Hepatocyte (in vitro differentiated cells): Measurements from ENCODE around the gene ARL6IP5. TPM values are rescaled to one million over a fixed set of nuclear protein-coding genes. Genes with fewer than 3 reads are reported as not detected.

Experiments used
- DNase-seq: peaks from one replicate; pipeline ENCODE4 v3.0.0-alpha.2; 2016; ENCODE audit warnings: low spot score
- H2AFZ ChIP-seq: fragments of 200-600 bp; sonication (generic); 2 replicates; pipeline ENCODE4 v1.6.0; 2016; ENCODE audit warnings: antibody characterized with exemption, mild to moderate bottlenecking
- H3K27ac ChIP-seq: fragments of 200-600 bp; sonication (generic); 2 replicates; pipeline ENCODE4 v1.5.1; 2016; ENCODE audit warnings: mild to moderate bottlenecking
- H3K27me3 ChIP-seq: fragments of 200-600 bp; sonication (generic); 2 replicates; pipeline ENCODE4 v1.6.1; 2016
- H3K36me3 ChIP-seq: fragments of 200-600 bp; sonication (generic); replicated peaks from 2 replicates; pipeline ENCODE4 v1.5.1; 2016; ENCODE audit warnings: low read depth; ENCODE audit not compliant: insufficient read depth
- H3K4me1 ChIP-seq: fragments of 200-600 bp; sonication (generic); 2 replicates; pipeline ENCODE4 v1.5.1; 2016; ENCODE audit warnings: mild to moderate bottlenecking, moderate library complexity; ENCODE audit not compliant: insufficient read depth
- H3K4me2 ChIP-seq: fragments of 200-600 bp; sonication (generic); 2 replicates; pipeline ENCODE4 v1.6.0; 2016
- H3K4me3 ChIP-seq: fragments of 200-600 bp; sonication (generic); 2 replicates; pipeline ENCODE4 v1.5.1; 2016; ENCODE audit warnings: mild to moderate bottlenecking
- H3K79me2 ChIP-seq: fragments of 200-600 bp; sonication (generic); 2 replicates; pipeline ENCODE4 v1.6.0; 2017; ENCODE audit warnings: mild to moderate bottlenecking
- H3K9me2 ChIP-seq: fragments of 200-600 bp; sonication (generic); replicated peaks from 2 replicates; pipeline ENCODE4 v1.6.0; 2017; ENCODE audit warnings: mild to moderate bottlenecking; ENCODE audit not compliant: insufficient read depth
- H3K9me3 ChIP-seq: fragments of 200-600 bp; sonication (generic); 2 replicates; pipeline ENCODE4 v1.5.1; 2016; ENCODE audit warnings: low read depth, mild to moderate bottlenecking
- H4K20me1 ChIP-seq: fragments of 200-600 bp; sonication (generic); 2 replicates; pipeline ENCODE4 v1.6.0; 2016; ENCODE audit warnings: mild to moderate bottlenecking; ENCODE audit not compliant: insufficient read depth, poor library complexity, severe bottlenecking
- CTCF ChIP-seq: fragments of 200-600 bp; sonication (generic); IDR thresholded peaks from 2 replicates; pipeline ENCODE4 v1.5.1; 2016; ENCODE audit warnings: antibody characterized with exemption, mild to moderate bottlenecking; ENCODE audit not compliant: poor library complexity
- EZH2 ChIP-seq: fragments of 200-600 bp; sonication (generic); IDR thresholded peaks from 2 replicates; pipeline ENCODE4 v1.6.1; 2016; ENCODE audit warnings: antibody characterized with exemption, mild to moderate bottlenecking, borderline replicate concordance
- EZH2phosphoT487 ChIP-seq: fragments of 200-600 bp; sonication (generic); IDR thresholded peaks from one replicate; pipeline ENCODE4 v1.6.1; 2018; ENCODE audit warnings: antibody characterized with exemption, mild to moderate bottlenecking, low read depth, moderate library complexity; ENCODE audit not compliant: unreplicated experiment, severe bottlenecking
- WGBS: methylation state at CpG from one replicate; pipeline ENCODE4 v1.1.6; 2016; ENCODE audit warnings: low lambda C conversion rate; ENCODE audit errors: missing lambda C conversion rate; 5-methylcytosine and 5-hydroxymethylcytosine counted together
- polyA plus RNA-seq: library from polyadenylated mRNA; unstranded; fragments of >200 nt; fragmentation: Nextera tagmentation; extraction: Ambion mirVana; gene quantifications from 2 replicates; pipeline ENCODE4 v1.2.1, GENCODE V29; 2016
- total RNA-seq: library from RNA; depleted of rRNA; stranded (reverse); fragments of >200 nt; gene quantifications from 2 replicates; pipeline ENCODE4 v1.2.3, GENCODE V29; 2014

ARL6IP5 gene
- total and polyA plus RNA-seq, 2 experiments from 2014 or later, result 72.2 to 103 TPM

- H3K9me3 ChIP-seq, result no peaks in the 10 kb centered on the region
- no peaks in the 10 kb centered on the region for H3K36me3 ChIP-seq
- H3K4me2 ChIP-seq, result no peak overlapping the region
- H3K9me2 ChIP-seq, result no peaks in the 10 kb centered on the region
- no peak overlapping the region for H2AFZ ChIP-seq
- WGBS, result 73% methylated on average over 3 of the region's 3 CpGs
- no peaks in the 10 kb centered on the region for H3K27me3 ChIP-seq
- no peak overlapping the region for H3K4me3 ChIP-seq
- no peak for DNase-seq
- no peaks in the 10 kb centered on the region for H4K20me1 ChIP-seq
- no peaks in the 10 kb centered on the region for H3K4me1 ChIP-seq
- no peaks in the 10 kb centered on the region for H3K79me2 ChIP-seq
- no peak overlapping the region for H3K27ac ChIP-seq
- TF ChIP-seq EZH2 (no peak), EZH2phosphoT487 (no peak), CTCF (no peak)
Observed at GRCh38 chr3:69116897-69117296, 32.2 kb downstream of the ARL6IP5 start.

- Histone ChIP-seq H3K27ac (no peak overlapping the region), H3K79me2 (no peaks in the 10 kb centered on the region), H3K4me2 (no peak overlapping the region), H3K9me3 (no peaks in the 10 kb centered on the region), H4K20me1 (no peaks in the 10 kb centered on the region), H3K4me1 (no peaks in the 10 kb centered on the region), H3K36me3 (no peaks in the 10 kb centered on the region), H3K9me2 (no peaks in the 10 kb centered on the region), H3K27me3 (no peaks in the 10 kb centered on the region), H3K4me3 (no peak overlapping the region), H2AFZ (no peak overlapping the region)
- no peak for DNase-seq
- TF ChIP-seq EZH2, result no peak
- TF ChIP-seq CTCF, result no peak
- no peak for TF ChIP-seq EZH2phosphoT487
- WGBS, result 94% methylated on average over 12 of the region's 12 CpGs
Observed at GRCh38 chr3:69118555-69118954, 33.8 kb downstream of the ARL6IP5 start.

GRCh38 chr3:69119138-69119537, 34.4 kb downstream of the ARL6IP5 start:
- no peak overlapping the region for H3K27ac ChIP-seq
- no peaks in the 10 kb centered on the region for H3K79me2 ChIP-seq
- H3K9me2 ChIP-seq, result no peaks in the 10 kb centered on the region
- no peaks in the 10 kb centered on the region for H3K36me3 ChIP-seq
- no peaks in the 10 kb centered on the region for H4K20me1 ChIP-seq
- no peaks in the 10 kb centered on the region for H3K27me3 ChIP-seq
- WGBS, result 89% methylated on average over 6 of the region's 6 CpGs
- H3K4me2 ChIP-seq, result no peak overlapping the region
- TF ChIP-seq EZH2, result no peak
- TF ChIP-seq CTCF, result no peak
- TF ChIP-seq EZH2phosphoT487, result no peak
- no peaks in the 10 kb centered on the region for H3K4me1 ChIP-seq
- H3K9me3 ChIP-seq, result no peaks in the 10 kb centered on the region
- H3K4me3 ChIP-seq, result no peak overlapping the region
- no peak for DNase-seq
- H2AFZ ChIP-seq, result no peak overlapping the region

- Histone ChIP-seq H3K4me1 (no peaks in the 10 kb centered on the region), H3K36me3 (no peaks in the 10 kb centered on the region), H3K79me2 (no peaks in the 10 kb centered on the region), H3K9me2 (no peaks in the 10 kb centered on the region), H3K27me3 (no peaks in the 10 kb centered on the region), H3K4me2 (no peak overlapping the region), H3K9me3 (no peaks in the 10 kb centered on the region), H3K4me3 (no peak overlapping the region), H4K20me1 (no peaks in the 10 kb centered on the region), H3K27ac (no peak overlapping the region), H2AFZ (no peak overlapping the region)
- no peak for DNase-seq
- 93% methylated on average over 5 of the region's 5 CpGs for WGBS
- TF ChIP-seq EZH2 (no peak), EZH2phosphoT487 (no peak), CTCF (no peak)
Observed at GRCh38 chr3:69119681-69120080, 34.9 kb downstream of the ARL6IP5 start.
